Skin of body (tissue), 2 donors: ENCODE measurements around the gene USP2. TPM values are rescaled to one million over a fixed set of nuclear protein-coding genes. Genes with fewer than 3 reads are reported as not detected.

Source experiments
- DNase-seq: peaks from one replicate; lab custom pipeline; 2025; lab: John Stamatoyannopoulos, UW
- total RNA-seq: library from RNA; depleted of rRNA; stranded (reverse); fragments of >200 nt; gene quantifications from one replicate; pipeline ENCODE4 v1.2.3, GENCODE V29; 2014

Gene USP2
- total RNA-seq, 1 donor from 2014 or later = 7.0 TPM

GRCh38 chr11:119323532-119324033 is 57.9 kb downstream of the USP2 start:
- peak; percentile 52 for DNase-seq

GRCh38 chr11:119322921-119323531 is 58.5 kb downstream of the USP2 start:
- DNase-seq = no peak

- no peak for DNase-seq
Observed at GRCh38 chr11:119322360-119322739, 59.1 kb downstream of the USP2 start.

- DNase-seq = peak; percentile 49
Observed at GRCh38 chr11:119320776-119321524, 60.5 kb downstream of the USP2 start.

- peak; percentile 55 for DNase-seq
Observed at GRCh38 chr11:119320240-119320775, 61.2 kb downstream of the USP2 start.

- peak; percentile 48 for DNase-seq
Observed at GRCh38 chr11:119319700-119320239, 61.7 kb downstream of the USP2 start.

- DNase-seq = no peak
Observed at GRCh38 chr11:119319136-119319699, 62.3 kb downstream of the USP2 start.

- no peak for DNase-seq
Observed at GRCh38 chr11:119318240-119319135, 63.0 kb downstream of the USP2 start.

- no peak for DNase-seq
Observed at GRCh38 chr11:119317592-119318239, 63.8 kb downstream of the USP2 start.

- DNase-seq = peak; percentile 10
Observed at GRCh38 chr11:119316729-119317591, 64.5 kb downstream of the USP2 start, which contains the start of gene MCAM. MCAM (minus strand) TSS chr11:119317130; CDS start chr11:119317101, 29 bp downstream.

GRCh38 chr11:119316016-119316728 is 65.3 kb downstream of the USP2 start:
- DNase-seq = no peak

- peak; percentile 12 for DNase-seq
Observed at GRCh38 chr11:119315131-119316015, 66.1 kb downstream of the USP2 start.

GRCh38 chr11:119314726-119315125 is 66.8 kb downstream of the USP2 start:
- no peak for DNase-seq

- DNase-seq = no peak
Observed at GRCh38 chr11:119310682-119311052, 70.8 kb downstream of the USP2 start.

- no peak for DNase-seq
Observed at GRCh38 chr11:119309953-119310681, 71.4 kb downstream of the USP2 start.

GRCh38 chr11:119309411-119309810 is 72.1 kb downstream of the USP2 start:
- no peak for DNase-seq

- no peak for DNase-seq
Observed at GRCh38 chr11:119307974-119308373, 73.5 kb downstream of the USP2 start.
